Measurements from ENCODE around the gene ODC1. TPM values are rescaled to one million over a fixed set of nuclear protein-coding genes. Genes with fewer than 3 reads are reported as not detected.

Gene ODC1
- total RNA-seq, 2 donors from 2014 or later = 104 to 123 TPM

GRCh38 chr2:10413503-10413902 is 34.6 kb downstream of the ODC1 start:
- no peak overlapping the region for H3K4me3 ChIP-seq
- ATAC-seq (ENCODE audit: insufficient number of reproducible peaks, low FRiP score, low read depth) = no peak
- H3K9me3 ChIP-seq = no peaks in the 10 kb centered on the region
- H3K27ac ChIP-seq = peak overlapping the region in 1 of 2 donors; percentile 53
- no peaks in the 10 kb centered on the region for H3K36me3 ChIP-seq
- H3K4me1 ChIP-seq (ENCODE audit: control insufficient read depth in 1 of 2, low read depth in 2 of 2) = peaks cover 9 to 25% of the 10 kb centered on the region in 2 donors
- no peak for DNase-seq (ENCODE audit: low spot score)
- H3K27me3 ChIP-seq (replicated peaks; ENCODE audit: insufficient read depth) = no peaks in the 10 kb centered on the region
- TF ChIP-seq CTCF (IDR thresholded peaks at IDR 0.05) = no peak

- Histone ChIP-seq H3K36me3 (no peaks in the 10 kb centered on the region), H3K9me3 (no peaks in the 10 kb centered on the region), H3K27ac (no peak overlapping the region), H3K4me3 (no peak overlapping the region), H3K27me3 (replicated peaks; ENCODE audit: insufficient read depth) (no peaks in the 10 kb centered on the region), H3K4me1 (ENCODE audit: control insufficient read depth in 1 of 2, low read depth in 2 of 2) (peaks cover 18 to 36% of the 10 kb centered on the region in 2 donors)
- DNase-seq (ENCODE audit: low spot score) (no peak), ATAC-seq (ENCODE audit: insufficient number of reproducible peaks, low FRiP score, low read depth) (no peak)
- no peak for TF ChIP-seq CTCF (IDR thresholded peaks at IDR 0.05)
These were observed 35.7 kb downstream of the ODC1 start for GRCh38 chr2:10412380-10412779.

GRCh38 chr2:10411557-10411956 is 36.6 kb downstream of the ODC1 start:
- Histone ChIP-seq H3K36me3 (no peaks in the 10 kb centered on the region), H3K4me1 (ENCODE audit: control insufficient read depth in 1 of 2, low read depth in 2 of 2) (peaks cover 21 to 44% of the 10 kb centered on the region in 2 donors), H3K27me3 (replicated peaks; ENCODE audit: insufficient read depth) (no peaks in the 10 kb centered on the region), H3K27ac (no peak overlapping the region), H3K4me3 (no peak overlapping the region), H3K9me3 (no peaks in the 10 kb centered on the region)
- DNase-seq (ENCODE audit: low spot score) = no peak
- TF ChIP-seq CTCF (IDR thresholded peaks at IDR 0.05) = no peak
- ATAC-seq (ENCODE audit: insufficient number of reproducible peaks, low FRiP score, low read depth) = no peak

- ATAC-seq (ENCODE audit: insufficient number of reproducible peaks, low FRiP score, low read depth) (no peak), DNase-seq (ENCODE audit: low spot score) (no peak)
- Histone ChIP-seq H3K36me3 (no peaks in the 10 kb centered on the region), H3K4me1 (ENCODE audit: control insufficient read depth in 1 of 2, low read depth in 2 of 2) (peaks cover 27 to 50% of the 10 kb centered on the region in 2 donors), H3K27ac (no peak overlapping the region), H3K27me3 (replicated peaks; ENCODE audit: insufficient read depth) (no peaks in the 10 kb centered on the region), H3K4me3 (no peak overlapping the region), H3K9me3 (no peaks in the 10 kb centered on the region)
- TF ChIP-seq CTCF (IDR thresholded peaks at IDR 0.05) = no peak
These were observed 37.2 kb downstream of the ODC1 start for GRCh38 chr2:10410823-10411437.

- ATAC-seq (ENCODE audit: insufficient number of reproducible peaks, low FRiP score, low read depth) (no peak), DNase-seq (ENCODE audit: low spot score) (no peak)
- H3K27ac ChIP-seq = no peak overlapping the region
- H3K4me3 ChIP-seq = no peak overlapping the region
- no peaks in the 10 kb centered on the region for H3K36me3 ChIP-seq
- no peaks in the 10 kb centered on the region for H3K9me3 ChIP-seq
- no peaks in the 10 kb centered on the region for H3K27me3 ChIP-seq (replicated peaks; ENCODE audit: insufficient read depth)
- H3K4me1 ChIP-seq (ENCODE audit: control insufficient read depth in 1 of 2, low read depth in 2 of 2) = peaks cover 31 to 55% of the 10 kb centered on the region in 2 donors
- no peak for TF ChIP-seq CTCF (IDR thresholded peaks at IDR 0.05)
These were observed 37.9 kb downstream of the ODC1 start for GRCh38 chr2:10410001-10410822.

Measured in thoracic aorta (tissue), 2 donors.